ENCODE measurements around the gene C1QTNF5. TPM values are rescaled to one million over a fixed set of nuclear protein-coding genes. Genes with fewer than 3 reads are reported as not detected.

C1QTNF5 gene
- total and polyA plus RNA-seq, 2 of the 8 experiments (the other 6 are each of a cell fraction or from before 2014, with no cell fraction given) = 2.2 to 2.7 TPM

- TF ChIP-seq GTF2F1 (IDR thresholded peaks at IDR 0.05; ENCODE audit: borderline replicate concordance, low read depth, low read length) = no peak
- TF ChIP-seq ZNF274 (IDR thresholded peaks at IDR 0.05; ENCODE audit: borderline replicate concordance, extremely low read depth, low read length) = no peak
- TF ChIP-seq SIN3A (conservative IDR thresholded peaks at IDR 0.05 in 1 of 2, IDR thresholded peaks at IDR 0.05 in 1 of 2; ENCODE audit: low read depth in 1 of 2, low read length in 2 of 2) = 0 out of 4 replicates have a peak, but pooled peaks have one; percentile 46 to 66
- TF ChIP-seq BACH1 (IDR thresholded peaks at IDR 0.05; ENCODE audit: low read length) = no peak
- no peak for TF ChIP-seq TEAD4 (IDR thresholded peaks at IDR 0.05; ENCODE audit: low read depth, low read length)
- TF ChIP-seq SP4 (IDR thresholded peaks at IDR 0.05; ENCODE audit: low read length) = no peak
- TF ChIP-seq TAF1 (IDR thresholded peaks at IDR 0.05; ENCODE audit: low read depth, low read length) = 0 out of 2 replicates have a peak, but pooled peaks have one; percentile 47
- no peak for TF ChIP-seq CEBPB (IDR thresholded peaks at IDR 0.05; ENCODE audit: low read depth, low read length)
- peak; percentile 54 to 70 for TF ChIP-seq RAD21 (IDR thresholded peaks at IDR 0.05 in 1 of 2, conservative IDR thresholded peaks at IDR 0.05 in 1 of 2; ENCODE audit: low read depth in 2 of 2, low read length in 2 of 2)
- TF ChIP-seq CREB1 (IDR thresholded peaks at IDR 0.05) = no peak
- 0 out of 2 replicates have a peak, but pooled peaks have one; percentile 33 for TF ChIP-seq TCF12 (IDR thresholded peaks at IDR 0.05; ENCODE audit: low read depth, low read length)
- TF ChIP-seq JUND (IDR thresholded peaks at IDR 0.05; ENCODE audit: low read length) = 0 out of 2 replicates have a peak, but pooled peaks have one; percentile 19
Measured at GRCh38 chr11:119339589-119340334, 921 bp downstream of the C1QTNF5 start (continued).

All from H1 (cell line).